Nucleus accumbens (tissue), 56 donors: ENCODE measurements around the gene DCAF16.
"Not testable (repeated sequence)": the region's sequence is repeated elsewhere in the genome, so short reads cannot be mapped to it uniquely, and the experiment has no call there.

ENCODE experiments used
- DNase-seq, 56 donors: peaks; one replicate each; lab custom pipeline; 2025; lab: John Stamatoyannopoulos, UW

Gene DCAF16

GRCh38 chr4:17810260-17811077, at the start of gene DCAF16, which contains the start of gene NCAPG:
DCAF16 (minus strand) TSS chr4:17810757; CDS start chr4:17804141, 6,616 bp downstream.
NCAPG (plus strand) TSS chr4:17810979; CDS start chr4:17811078, 99 bp downstream.
- DNase-seq: peak; percentile 83 to 100 (median 98)

DNA sequence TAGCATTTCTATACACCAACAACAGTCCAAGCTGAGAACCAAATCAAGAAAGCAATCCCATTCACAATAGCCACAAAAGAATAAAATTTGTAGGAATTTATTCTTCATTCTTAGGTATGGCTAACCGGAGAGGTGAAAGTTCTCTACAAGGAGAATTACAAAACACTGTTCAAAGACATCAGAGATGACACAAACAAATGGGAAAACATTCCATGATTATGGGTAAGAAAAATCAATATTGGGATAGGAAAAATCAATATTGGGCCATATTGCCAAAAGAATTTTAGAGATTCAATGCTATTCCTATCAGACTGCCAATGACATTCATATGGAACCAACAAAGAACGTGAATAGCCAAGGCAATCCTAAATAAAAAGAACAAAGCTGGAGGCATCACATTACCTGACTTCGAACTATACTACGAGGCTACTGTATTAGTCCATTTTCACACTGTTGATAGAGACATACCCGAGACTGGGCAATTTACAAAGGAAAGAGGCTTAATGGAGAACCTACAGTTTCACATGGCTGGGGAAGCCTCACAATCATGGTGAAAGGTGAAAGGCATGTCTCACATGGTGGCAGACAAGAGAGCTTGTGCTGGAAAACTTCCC, 49.3 kb upstream of the DCAF16 start:
- DNase-seq: no peak

DNA sequence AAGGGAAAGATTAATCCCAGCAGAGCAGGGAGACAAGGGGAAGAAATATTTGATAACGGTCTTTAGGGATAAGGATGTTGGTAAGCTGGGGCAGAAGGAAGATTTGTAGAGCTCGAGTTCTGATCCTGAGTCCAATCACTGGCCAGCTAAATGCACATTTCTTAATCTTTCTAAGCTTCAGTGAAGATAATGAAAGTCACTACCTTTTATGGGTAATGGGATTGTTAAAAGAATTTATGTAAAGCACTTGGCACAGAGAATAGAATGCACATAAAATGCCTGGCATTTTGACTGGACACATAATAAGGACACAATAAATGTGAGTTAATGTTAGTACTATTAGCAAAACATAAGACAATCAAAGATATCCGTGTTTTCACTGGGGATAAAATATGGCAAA, 43.5 kb upstream of the DCAF16 start:
- DNase-seq: no peak

- no peak for DNase-seq
These were observed 41.4 kb upstream of the DCAF16 start for GRCh38 chr4:17851959-17852358.

GRCh38 chr4:17850295-17850694, 39.7 kb upstream of the DCAF16 start:
- not testable (repeated sequence) for DNase-seq

DNA sequence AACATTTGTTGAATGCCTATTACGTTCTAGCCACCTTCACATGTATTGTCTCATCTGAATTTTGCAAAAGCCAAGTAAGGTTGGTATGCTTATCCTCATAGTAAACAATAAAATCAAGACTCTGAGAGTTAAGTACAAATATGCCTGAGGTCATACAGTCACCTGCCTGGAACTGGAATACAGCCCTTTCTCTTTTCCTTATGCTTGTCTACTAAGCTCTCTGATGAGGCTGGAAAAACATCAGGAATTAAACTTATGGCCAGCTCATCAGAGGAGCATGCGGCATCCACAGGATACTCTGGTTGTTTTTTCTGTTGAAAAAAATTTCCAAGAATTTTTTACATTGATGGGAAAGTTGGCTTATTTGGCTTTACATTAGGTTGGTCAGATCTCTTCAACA, 35.7 kb upstream of the DCAF16 start:
- DNase-seq: no peak

GRCh38 chr4:17823871-17824669, 13.5 kb upstream of the DCAF16 start:
- no peak for DNase-seq

DNA sequence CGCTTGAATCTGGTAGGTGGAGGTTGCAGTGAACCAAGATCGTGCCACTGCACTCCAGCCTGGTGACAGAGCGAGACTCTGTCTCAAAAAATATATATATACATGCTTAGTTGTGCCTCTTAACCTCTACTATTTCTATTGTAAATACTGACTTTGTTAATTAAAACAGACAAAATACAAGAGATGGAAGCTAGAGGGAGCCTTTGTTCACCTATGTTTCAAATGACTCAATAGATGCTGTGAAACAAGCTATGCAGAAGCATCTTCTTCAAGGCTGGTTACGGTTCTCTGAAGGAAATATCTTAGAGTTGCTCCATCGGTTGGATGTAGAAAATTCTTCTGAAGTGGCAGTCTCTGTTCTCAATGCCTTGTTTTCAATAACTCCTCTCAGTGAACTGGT, 6.5 kb upstream of the DCAF16 start:
- no peak for DNase-seq

- DNase-seq: no peak
These were observed 5.6 kb upstream of the DCAF16 start for GRCh38 chr4:17816142-17816541.

DNA sequence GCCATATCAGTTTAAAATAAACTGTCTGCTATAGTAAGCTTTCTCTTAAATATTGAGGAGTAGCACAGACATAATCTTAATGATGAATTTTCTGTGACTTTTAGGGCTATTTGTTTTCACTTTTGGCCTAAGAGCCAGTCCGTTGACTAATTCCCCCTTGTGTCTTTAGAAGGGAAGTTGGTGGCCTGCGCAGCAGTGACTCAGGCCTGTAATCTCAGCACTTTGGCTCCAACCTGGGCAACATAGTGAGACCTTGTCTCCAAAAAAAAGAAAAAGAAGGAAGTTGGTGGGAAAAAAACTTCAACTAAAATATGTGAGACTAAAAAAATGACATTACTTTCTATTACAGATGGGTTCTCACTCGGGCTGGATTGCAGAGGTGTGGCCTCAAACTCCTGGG, 3.6 kb upstream of the DCAF16 start:
- DNase-seq: no peak

DNA sequence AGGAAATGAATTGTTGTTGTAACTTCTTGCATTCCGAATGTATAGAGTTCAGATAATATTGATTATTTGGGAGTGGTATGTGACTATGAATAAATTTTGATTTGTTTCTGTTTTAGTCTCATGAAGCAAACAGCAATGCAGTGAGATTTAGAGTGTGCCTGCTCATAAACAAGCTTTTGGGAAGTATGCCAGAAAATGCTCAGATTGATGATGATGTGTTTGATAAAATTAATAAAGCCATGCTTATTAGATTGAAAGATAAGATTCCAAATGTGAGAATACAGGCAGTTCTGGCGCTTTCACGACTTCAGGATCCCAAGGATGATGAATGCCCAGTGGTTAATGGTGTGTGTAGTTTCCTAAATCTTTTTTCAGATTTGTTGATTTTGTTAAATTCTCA, 2.2 kb upstream of the DCAF16 start:
- no peak for DNase-seq

DNA sequence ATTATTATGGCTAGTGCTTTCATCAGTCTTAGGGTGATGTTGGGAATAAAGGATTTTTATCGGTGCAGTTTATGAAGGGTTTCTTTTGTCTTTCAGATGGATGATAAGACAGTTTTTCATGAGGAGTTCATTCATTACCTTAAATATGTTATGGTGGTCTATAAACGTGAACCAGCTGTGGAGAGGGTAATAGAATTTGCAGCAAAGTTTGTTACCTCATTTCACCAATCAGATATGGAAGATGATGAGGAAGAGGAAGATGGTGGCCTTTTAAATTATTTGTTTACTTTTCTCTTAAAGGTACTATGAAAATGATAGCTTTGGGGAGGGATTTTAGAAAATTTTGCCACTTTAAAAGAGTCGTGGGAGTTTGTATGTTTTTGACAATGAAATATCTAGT, 1.6 kb upstream of the DCAF16 start:
- DNase-seq: no peak

DNA sequence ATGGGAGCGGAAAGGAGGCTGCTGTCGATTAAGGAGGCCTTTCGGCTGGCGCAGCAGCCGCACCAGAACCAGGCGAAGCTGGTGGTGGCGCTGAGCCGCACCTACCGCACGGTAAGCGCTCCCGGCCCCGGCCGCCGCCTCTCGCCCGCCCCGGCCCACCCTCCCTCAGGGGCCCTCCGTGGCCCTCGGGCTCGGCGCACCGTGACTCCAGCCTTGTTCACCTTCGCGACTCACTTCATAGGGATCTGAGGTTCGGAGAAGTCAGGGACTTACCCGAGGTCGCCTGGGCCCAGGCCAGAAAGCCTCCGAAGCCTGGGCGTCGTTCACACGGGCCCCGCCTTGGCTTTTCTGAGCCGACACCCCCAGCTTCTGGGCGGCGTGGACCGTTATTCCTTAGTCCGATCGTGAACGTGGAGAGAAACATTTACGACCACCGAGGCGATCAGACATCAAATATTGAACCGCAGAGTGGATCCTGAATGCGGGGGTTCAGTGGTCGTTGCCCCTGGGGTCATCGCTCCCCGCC, 584 bp upstream of the DCAF16 start:
- peak in 2 of 56 donors; percentile 21 to 28 for DNase-seq

DNA sequence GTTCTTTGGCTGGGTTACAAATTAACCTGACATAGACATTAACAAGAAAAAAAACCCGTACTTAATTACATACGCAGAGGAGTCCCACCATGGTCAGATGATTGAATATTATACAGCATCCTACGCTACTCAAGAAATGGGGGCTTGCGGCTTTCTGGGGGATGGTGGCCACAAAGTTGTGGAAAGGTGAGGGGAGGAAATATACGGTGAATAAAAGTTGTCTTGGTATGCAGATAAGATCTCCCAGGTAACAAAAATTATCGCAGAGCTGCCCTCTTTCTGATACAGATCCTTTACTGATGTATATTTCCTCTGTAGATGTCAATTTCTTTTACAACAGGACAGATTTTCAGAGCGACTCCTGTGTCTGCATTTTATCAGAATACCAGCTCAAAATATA, 890 bp downstream of the DCAF16 start:
- DNase-seq: no peak

GRCh38 chr4:17807446-17807845, 3.1 kb downstream of the DCAF16 start:
- DNase-seq: no peak

DNA sequence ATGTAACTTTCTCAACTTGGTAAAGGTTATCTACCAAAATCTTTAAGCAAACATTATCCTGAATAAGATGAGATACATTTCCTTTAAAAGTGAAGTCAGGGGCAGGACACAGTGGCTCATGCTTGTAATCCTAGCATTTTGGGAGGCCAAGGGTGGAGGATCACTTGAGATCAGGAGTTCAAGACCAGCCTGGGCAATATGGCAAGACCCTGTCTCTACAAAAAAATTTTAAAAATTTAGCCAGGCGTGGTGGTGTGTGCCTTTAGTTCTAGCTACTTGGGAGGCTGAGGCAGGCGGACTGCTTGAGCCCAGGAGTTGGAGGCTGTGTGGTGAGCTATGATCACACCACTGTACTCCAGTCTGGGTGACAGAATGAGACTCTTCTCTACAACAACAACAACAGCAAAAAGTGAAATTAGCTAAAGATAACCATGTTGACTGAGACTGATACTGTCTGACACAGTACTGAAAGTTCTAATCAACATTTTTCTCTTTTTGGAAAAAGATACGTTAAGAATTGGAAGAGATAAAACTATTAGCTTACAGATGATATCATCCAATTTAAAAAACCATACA, 4.9 kb downstream of the DCAF16 start:
- DNase-seq: no peak

DNA sequence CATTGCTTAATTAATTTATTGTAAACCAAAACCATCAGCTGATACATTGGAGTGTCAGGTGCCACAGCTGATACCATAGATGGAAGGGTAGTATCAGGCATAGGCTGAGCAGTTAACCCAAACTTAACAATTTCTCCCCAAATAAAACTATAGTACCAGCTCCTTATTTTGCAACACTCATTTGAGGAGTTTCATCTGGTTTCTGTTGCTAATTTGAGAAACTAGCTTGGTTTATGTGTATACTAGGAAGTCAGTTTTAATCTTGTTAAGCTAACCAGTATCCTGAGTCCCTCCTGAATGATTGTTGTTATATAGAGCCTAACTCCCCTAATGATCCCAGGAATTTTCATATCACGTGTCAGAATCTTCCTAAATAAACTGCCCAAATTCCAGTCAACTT, 12.7 kb downstream of the DCAF16 start:
- no peak for DNase-seq

DNA sequence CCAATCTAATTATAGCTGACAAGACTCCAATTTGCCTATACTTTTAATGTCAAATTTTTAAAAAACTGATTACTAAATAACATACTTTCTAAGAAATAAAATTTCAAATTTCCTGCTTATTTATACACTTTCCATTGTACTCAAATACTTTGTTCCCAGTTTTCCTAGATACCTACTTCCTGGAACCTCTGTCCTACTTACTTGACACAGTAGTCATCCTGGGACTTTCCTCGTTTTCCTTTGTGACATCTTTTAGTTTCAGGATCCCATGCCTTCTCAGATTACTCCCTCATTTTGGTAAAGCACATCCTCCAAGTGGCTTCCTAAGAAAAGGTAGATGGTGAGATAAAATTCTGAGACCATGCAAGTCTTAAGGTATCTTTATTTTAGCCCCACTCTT, 15.8 kb downstream of the DCAF16 start:
- DNase-seq: no peak

GRCh38 chr4:17788956-17789355, 21.6 kb downstream of the DCAF16 start:
- no peak for DNase-seq

DNA sequence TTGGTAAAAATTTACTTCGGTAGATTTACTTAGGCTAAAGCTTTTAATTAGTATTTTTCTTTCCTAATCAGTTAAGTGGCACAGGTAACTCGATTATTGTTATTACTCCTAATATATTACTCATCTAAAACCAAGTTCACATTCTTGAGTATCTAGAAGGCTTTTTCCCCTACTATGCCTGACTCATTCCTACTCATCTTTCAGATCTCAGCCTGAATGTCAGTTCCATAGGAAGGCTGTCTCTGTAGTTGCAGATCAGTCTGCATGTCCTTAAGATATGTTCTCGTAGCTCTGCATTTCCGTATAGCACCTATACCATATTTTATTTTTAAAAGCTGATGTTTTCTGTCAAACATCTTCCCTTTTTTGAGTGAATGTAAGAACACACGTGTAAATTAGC, 23.2 kb downstream of the DCAF16 start:
- DNase-seq: no peak

- DNase-seq: peak in 14 of 56 donors; percentile 5 to 68 (median 18)
These were observed 24.0 kb downstream of the DCAF16 start for GRCh38 chr4:17786567-17786966.
